Parathyroid adenoma (tissue), 2 donors: Measurements from ENCODE around the gene SIGLEC9.
A peak's percentile ranks its signal among the peaks of the same experiment; 100 is the strongest.

Source experiments
- H2AFZ ChIP-seq: fragments of 300-600 bp; sonication (generic); one replicate; pipeline ENCODE4 v1.7.0; 2017; ENCODE audit warnings: antibody characterized with exemption, mild to moderate bottlenecking
- H3K27ac ChIP-seq: fragments of 300-600 bp; sonication (generic); one replicate; pipeline ENCODE4 v1.7.0; 2017
- H3K27me3 ChIP-seq: fragments of 300-600 bp; sonication (generic); one replicate; pipeline ENCODE4 v1.7.0; 2017; ENCODE audit warnings: low read length; ENCODE audit not compliant: control insufficient read depth, insufficient read depth
- H3K36me3 ChIP-seq: fragments of 300-600 bp; sonication (generic); one replicate; pipeline ENCODE4 v1.7.0; 2017; ENCODE audit warnings: low read length; ENCODE audit not compliant: control insufficient read depth, insufficient read depth
- H3K4me1 ChIP-seq: fragments of 300-600 bp; sonication (generic); one replicate; pipeline ENCODE4 v1.7.0; 2017; ENCODE audit warnings: control low read depth
- H3K4me2 ChIP-seq: fragments of 300-600 bp; sonication (generic); one replicate; pipeline ENCODE4 v1.7.0; 2017; ENCODE audit warnings: low read length
- H3K4me3 ChIP-seq: fragments of 300-600 bp; sonication (generic); one replicate; pipeline ENCODE4 v1.7.0; 2017; ENCODE audit warnings: low read depth, low read length
- H3K79me2 ChIP-seq: fragments of 300-600 bp; sonication (generic); one replicate; pipeline ENCODE4 v1.7.0; 2017; ENCODE audit warnings: control low read depth
- H3K9ac ChIP-seq: fragments of 300-600 bp; sonication (generic); one replicate; pipeline ENCODE4 v1.7.0; 2017; ENCODE audit warnings: mild to moderate bottlenecking
- H3K9me3 ChIP-seq: fragments of 300-600 bp; sonication (generic); one replicate; pipeline ENCODE4 v1.7.0; 2017; ENCODE audit warnings: low read length; ENCODE audit not compliant: control insufficient read depth
- TF ChIP-seq, protein P1 (sequence below): fragments of 300-600 bp; sonication (generic); IDR thresholded peaks from one replicate; pipeline ENCODE4 v1.7.0; 2017; ENCODE audit warnings: antibody characterized with exemption, mild to moderate bottlenecking
- donor health status: primary hyperparathyroidism.

The SIGLEC9 gene

DNA sequence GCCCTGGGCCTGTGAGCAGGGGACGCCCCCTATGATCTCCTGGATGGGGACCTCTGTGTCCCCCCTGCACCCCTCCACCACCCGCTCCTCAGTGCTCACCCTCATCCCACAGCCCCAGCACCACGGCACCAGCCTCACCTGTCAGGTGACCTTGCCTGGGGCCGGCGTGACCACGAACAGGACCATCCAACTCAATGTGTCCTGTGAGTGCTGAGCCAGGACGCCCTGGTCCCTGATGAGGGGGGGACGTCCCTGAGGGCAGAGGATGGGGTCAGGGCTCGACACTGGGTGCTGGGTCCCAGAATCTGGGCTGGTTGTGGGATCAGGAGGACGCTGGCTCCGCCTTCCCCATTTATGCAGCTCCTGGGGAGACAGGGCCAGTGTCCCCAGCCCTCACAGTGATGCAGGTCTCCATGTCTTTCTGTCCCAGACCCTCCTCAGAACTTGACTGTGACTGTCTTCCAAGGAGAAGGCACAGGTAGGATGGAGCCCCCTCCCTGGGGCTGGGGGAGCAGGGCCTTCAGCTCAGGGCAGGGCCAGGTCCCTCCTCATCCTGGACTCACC is 19.9 kb downstream of the SIGLEC9 start:
- Histone ChIP-seq H3K4me1 (peaks cover 35% of the 10 kb centered on the region), H3K27me3 (no peaks in the 10 kb centered on the region), H3K4me2 (no peak overlapping the region), H3K9ac (no peak overlapping the region), H3K9me3 (no peaks in the 10 kb centered on the region), H3K4me3 (no peak overlapping the region), H2AFZ (peak overlapping the region; percentile 10), H3K27ac (no peak overlapping the region), H3K79me2 (no peaks in the 10 kb centered on the region), H3K36me3 (no peaks in the 10 kb centered on the region)
- TF ChIP-seq, protein P1, sequence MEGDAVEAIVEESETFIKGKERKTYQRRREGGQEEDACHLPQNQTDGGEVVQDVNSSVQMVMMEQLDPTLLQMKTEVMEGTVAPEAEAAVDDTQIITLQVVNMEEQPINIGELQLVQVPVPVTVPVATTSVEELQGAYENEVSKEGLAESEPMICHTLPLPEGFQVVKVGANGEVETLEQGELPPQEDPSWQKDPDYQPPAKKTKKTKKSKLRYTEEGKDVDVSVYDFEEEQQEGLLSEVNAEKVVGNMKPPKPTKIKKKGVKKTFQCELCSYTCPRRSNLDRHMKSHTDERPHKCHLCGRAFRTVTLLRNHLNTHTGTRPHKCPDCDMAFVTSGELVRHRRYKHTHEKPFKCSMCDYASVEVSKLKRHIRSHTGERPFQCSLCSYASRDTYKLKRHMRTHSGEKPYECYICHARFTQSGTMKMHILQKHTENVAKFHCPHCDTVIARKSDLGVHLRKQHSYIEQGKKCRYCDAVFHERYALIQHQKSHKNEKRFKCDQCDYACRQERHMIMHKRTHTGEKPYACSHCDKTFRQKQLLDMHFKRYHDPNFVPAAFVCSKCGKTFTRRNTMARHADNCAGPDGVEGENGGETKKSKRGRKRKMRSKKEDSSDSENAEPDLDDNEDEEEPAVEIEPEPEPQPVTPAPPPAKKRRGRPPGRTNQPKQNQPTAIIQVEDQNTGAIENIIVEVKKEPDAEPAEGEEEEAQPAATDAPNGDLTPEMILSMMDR = no peak

DNA sequence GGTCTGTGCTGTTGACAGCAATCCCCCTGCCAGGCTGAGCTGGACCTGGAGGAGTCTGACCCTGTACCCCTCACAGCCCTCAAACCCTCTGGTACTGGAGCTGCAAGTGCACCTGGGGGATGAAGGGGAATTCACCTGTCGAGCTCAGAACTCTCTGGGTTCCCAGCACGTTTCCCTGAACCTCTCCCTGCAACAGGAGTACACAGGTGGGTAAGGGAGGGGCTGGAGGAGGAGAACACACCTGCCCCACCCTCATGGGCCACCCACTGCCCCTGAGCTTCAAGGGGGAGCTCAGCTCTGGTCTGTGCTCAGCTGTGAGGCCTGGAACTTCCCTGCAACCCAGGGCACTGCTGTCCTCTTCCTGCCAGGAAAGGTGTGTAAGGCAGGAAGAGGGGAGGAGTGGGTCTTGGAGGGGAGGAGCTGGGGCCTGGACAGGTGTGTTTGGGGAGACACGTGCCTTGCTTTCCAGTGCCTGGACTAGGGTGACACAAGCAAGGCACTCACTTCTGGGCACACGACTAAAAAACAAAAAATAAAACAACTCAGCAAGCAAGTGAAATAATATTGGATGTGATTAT is 21.3 kb downstream of the SIGLEC9 start:
- TF ChIP-seq, protein P1 = no peak
- Histone ChIP-seq H3K27me3 (no peaks in the 10 kb centered on the region), H3K36me3 (no peaks in the 10 kb centered on the region), H3K79me2 (no peaks in the 10 kb centered on the region), H3K27ac (no peak overlapping the region), H3K4me3 (no peak overlapping the region), H3K9ac (no peak overlapping the region), H3K4me2 (no peak overlapping the region), H2AFZ (no peak overlapping the region), H3K9me3 (no peaks in the 10 kb centered on the region), H3K4me1 (peaks cover 35% of the 10 kb centered on the region)

DNA sequence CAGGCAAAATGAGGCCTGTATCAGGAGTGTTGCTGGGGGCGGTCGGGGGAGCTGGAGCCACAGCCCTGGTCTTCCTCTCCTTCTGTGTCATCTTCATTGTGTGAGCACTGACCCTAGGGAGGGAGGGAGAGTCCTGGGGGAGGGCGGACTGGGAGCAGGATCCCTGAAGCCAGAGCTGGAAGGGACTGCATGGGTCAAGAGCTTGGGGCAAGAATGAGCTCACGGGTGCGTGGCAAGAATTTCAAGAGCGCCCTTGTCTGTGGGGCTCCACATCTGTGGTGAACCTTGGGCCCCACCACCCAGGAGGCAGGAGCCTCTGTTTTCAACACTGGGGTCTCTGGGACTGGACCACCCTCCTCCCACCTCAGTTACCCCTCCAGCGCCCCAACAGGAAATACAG is 22.0 kb downstream of the SIGLEC9 start:
- H3K27ac ChIP-seq = no peak overlapping the region
- H3K36me3 ChIP-seq = no peaks in the 10 kb centered on the region
- no peaks in the 10 kb centered on the region for H3K27me3 ChIP-seq
- TF ChIP-seq, protein P1 = no peak
- H3K4me1 ChIP-seq = peaks cover 31% of the 10 kb centered on the region
- no peak overlapping the region for H3K9ac ChIP-seq
- no peaks in the 10 kb centered on the region for H3K9me3 ChIP-seq
- no peak overlapping the region for H2AFZ ChIP-seq
- H3K79me2 ChIP-seq = no peaks in the 10 kb centered on the region
- H3K4me2 ChIP-seq = no peak overlapping the region
- H3K4me3 ChIP-seq = no peak overlapping the region

DNA sequence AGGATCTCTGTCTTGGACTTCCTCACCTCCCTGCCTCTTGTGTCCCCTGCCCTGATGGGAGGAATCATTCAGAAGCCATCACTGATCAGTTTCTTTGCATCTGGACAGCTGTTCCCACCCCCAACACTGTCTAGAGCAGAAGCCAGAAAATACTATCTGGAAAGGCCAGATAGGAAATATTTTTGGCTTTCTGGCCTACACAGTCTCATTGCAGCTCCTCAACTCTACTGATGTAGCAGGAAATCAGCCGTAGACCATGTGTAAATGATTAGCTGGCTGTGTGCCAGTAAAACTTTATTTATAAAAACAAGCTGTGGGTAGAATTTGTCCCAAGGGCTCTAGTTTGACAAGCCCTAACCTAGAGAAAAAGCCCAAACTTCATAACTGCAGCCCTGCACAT is 23.0 kb downstream of the SIGLEC9 start:
- no peak overlapping the region for H3K4me2 ChIP-seq
- H3K4me3 ChIP-seq = no peak overlapping the region
- no peaks in the 10 kb centered on the region for H3K36me3 ChIP-seq
- no peak overlapping the region for H3K9ac ChIP-seq
- H2AFZ ChIP-seq = peak overlapping the region; percentile 25
- H3K27ac ChIP-seq = no peak overlapping the region
- TF ChIP-seq, protein P1 = no peak
- H3K27me3 ChIP-seq = no peaks in the 10 kb centered on the region
- H3K9me3 ChIP-seq = no peaks in the 10 kb centered on the region
- H3K79me2 ChIP-seq = no peaks in the 10 kb centered on the region
- peaks cover 23% of the 10 kb centered on the region for H3K4me1 ChIP-seq

DNA sequence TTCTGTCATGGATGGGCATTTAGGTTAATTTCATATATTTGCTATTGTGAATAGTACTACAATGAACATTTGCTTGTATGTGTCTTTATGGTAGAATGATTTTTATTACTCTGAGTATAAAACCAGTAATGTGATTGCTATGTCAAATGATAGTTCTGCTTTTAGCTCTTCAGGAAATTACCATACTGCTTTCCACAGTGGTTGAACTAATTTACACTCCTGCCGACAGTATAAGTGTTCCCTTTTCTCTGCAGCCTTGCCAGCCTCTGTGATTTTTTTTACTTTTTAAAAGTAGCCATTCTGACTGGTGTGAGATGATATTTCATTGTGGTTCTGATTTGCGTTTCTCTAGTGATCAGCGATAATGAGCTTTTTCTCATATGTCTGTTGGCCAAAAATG is 23.9 kb downstream of the SIGLEC9 start:
- TF ChIP-seq, protein P1 = no peak
- no peak overlapping the region for H3K4me2 ChIP-seq
- H3K36me3 ChIP-seq = no peaks in the 10 kb centered on the region
- H3K9ac ChIP-seq = no peak overlapping the region
- no peaks in the 10 kb centered on the region for H3K9me3 ChIP-seq
- no peaks in the 10 kb centered on the region for H3K79me2 ChIP-seq
- no peak overlapping the region for H3K4me3 ChIP-seq
- H3K27me3 ChIP-seq = no peaks in the 10 kb centered on the region
- no peak overlapping the region for H2AFZ ChIP-seq
- H3K27ac ChIP-seq = no peak overlapping the region
- peaks cover 15% of the 10 kb centered on the region for H3K4me1 ChIP-seq
